ENCODE data around the gene MAP3K7. TPM values are rescaled to one million over a fixed set of nuclear protein-coding genes. Genes with fewer than 3 reads are reported as not detected.

The MAP3K7 gene
- 21.2 and 23.6 TPM in 2 replicates for total RNA-seq

DNA sequence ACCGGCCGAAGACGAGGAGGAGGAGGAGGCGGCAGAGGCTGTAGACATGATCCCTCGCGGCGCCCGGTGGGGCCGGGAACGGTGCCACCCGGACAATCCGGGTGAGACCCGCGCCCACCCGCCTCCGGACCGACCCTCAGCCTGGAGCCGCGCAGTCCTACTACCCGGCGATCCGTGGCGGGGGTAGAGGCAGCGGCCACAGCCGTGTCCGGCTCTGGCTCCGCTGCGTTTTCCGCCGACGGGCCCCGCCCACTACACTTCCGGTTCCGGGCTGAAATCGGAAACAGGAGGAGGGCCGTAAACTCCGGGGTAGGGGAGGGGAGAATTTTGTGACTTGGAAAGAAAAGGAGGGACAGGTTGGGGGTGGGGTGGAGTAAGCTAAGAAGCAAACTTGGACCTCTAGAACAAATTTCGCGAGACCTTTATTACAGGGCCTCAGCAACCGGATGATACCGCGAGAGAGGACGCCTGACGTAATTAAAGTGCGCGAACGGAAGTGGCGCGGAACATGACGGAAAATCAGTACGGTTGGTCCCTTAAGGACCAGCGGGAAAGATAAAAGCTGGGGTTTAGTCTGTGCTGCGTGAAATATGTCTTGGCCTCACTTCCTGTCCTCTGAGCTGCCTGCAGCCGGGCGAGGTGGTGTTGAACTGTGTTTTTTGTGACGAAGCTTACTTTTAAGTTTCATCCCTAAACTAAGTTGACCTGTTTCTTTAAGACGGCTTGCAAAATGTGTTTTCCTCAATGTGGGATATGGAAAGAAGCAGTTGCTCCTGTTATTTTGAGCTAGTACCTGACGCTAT, at the start of gene MAP3K7:
Gene MAP3K7, minus strand, starts transcription at position 237 of the 803 bp plus-strand sequence. Its CDS starts 189 bp downstream, at position 48.

Data from hair follicular keratinocyte (primary cell).